22Rv1 (cell line): ENCODE data around the gene SLC22A12.

Experiments
- H3K27ac ChIP-seq: fragments of 450-650 bp; 2 replicates; pipeline ENCODE4 v1.5.1; 2017
- ZFX ChIP-seq: fragments of 450-650 bp; IDR thresholded peaks from 2 replicates; pipeline ENCODE4 v1.6.1; 2017; ENCODE audit warnings: antibody characterized with exemption, borderline replicate concordance
- TF ChIP-seq, protein P1 (sequence below): fragments of 450-650 bp; IDR thresholded peaks from 2 replicates; pipeline ENCODE4 v1.5.1; 2017; ENCODE audit warnings: mild to moderate bottlenecking

Gene SLC22A12

DNA sequence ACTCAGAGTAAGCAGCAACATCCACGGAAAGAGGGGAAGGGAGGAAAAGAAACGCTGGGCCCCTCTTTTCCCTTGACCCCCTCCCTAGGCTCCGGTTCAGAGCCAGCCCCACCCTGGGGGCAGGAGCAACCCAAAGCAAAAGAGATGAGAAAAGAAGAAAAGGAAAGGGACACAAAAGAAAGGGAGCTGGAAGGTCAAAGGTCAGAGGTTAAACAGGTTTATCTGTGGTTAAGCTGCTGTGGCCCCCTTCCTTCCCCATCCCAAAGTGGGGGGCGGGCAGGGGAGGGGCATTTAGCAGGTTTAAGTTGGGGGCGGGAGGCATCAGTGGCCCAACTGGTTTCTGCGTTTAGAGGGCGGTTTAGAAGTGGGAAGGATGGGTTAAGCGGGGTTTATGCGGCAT, 35.6 kb downstream of the SLC22A12 start:
- TF ChIP-seq, protein P1, sequence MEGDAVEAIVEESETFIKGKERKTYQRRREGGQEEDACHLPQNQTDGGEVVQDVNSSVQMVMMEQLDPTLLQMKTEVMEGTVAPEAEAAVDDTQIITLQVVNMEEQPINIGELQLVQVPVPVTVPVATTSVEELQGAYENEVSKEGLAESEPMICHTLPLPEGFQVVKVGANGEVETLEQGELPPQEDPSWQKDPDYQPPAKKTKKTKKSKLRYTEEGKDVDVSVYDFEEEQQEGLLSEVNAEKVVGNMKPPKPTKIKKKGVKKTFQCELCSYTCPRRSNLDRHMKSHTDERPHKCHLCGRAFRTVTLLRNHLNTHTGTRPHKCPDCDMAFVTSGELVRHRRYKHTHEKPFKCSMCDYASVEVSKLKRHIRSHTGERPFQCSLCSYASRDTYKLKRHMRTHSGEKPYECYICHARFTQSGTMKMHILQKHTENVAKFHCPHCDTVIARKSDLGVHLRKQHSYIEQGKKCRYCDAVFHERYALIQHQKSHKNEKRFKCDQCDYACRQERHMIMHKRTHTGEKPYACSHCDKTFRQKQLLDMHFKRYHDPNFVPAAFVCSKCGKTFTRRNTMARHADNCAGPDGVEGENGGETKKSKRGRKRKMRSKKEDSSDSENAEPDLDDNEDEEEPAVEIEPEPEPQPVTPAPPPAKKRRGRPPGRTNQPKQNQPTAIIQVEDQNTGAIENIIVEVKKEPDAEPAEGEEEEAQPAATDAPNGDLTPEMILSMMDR: no peak
- TF ChIP-seq ZFX: no peak
- H3K27ac ChIP-seq: no peak overlapping the region

- no peak overlapping the region for H3K27ac ChIP-seq
- TF ChIP-seq, protein P1: no peak
Measured at GRCh38 chr11:64627371-64627770, 36.4 kb downstream of the SLC22A12 start.

- H3K27ac ChIP-seq: no peak overlapping the region
- TF ChIP-seq ZFX: no peak
- TF ChIP-seq, protein P1: no peak
Measured at GRCh38 chr11:64628596-64628995, 37.6 kb downstream of the SLC22A12 start.

DNA sequence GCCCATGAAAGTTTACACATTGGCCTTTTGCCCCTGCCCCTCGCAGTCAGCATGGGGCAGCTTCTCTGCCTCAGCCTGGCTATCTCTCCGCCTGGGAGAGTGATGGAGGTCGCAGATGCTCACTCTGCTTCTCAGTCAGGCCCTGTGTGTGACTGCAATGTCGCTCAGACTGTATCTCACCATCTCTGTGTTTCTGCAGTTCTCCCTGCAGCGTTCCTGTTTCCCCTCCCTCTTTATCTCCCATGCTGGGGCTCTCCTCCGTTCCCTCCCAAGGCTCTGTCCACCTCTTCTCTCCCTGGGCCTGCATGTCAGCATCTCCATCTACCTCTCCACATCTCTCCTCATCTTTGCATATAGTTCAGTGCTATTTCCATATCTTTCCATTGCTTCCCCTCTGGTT, 38.1 kb downstream of the SLC22A12 start:
- TF ChIP-seq, protein P1: no peak
- no peak for TF ChIP-seq ZFX

DNA sequence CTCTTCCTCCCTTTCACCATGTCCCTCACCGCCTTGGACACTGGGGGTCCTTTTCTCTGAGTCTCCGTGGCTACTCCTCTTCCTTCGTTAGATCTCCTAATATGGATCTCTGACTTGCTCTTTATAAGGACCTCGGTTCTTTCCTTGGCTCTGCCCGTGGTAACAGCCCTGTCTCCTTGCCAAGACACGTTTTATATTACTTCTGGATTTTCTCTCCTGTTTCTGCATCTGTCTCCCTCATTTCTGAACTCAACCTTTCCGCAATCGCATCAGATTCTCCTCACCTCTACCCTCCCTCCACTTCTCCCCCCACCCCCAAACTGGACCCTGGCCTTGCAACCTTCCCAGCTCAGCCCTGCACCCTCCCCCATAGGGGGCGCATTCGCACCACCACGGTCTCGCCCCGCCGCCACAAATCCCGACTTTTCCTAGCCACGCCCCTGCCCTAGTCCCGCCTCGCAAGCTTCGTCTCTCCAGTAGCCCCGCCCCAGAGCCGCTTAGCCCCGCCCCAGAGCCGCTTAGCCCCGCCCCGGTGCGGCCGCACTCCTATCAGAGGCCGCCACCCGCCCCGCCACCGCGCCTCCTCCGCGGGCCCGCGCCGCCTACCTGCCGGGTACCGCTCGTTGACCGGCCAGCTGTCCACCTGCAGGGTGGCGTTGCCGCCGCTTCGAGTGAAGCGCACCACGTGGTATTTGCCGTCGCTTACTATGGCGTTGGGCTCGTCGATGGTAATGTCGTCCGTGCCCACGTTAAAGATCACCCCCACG, 39.0 kb downstream of the SLC22A12 start:
- H3K27ac ChIP-seq: no peak overlapping the region
- TF ChIP-seq ZFX: no peak
- TF ChIP-seq, protein P1: peak; percentile 74

More for the DNA sequence above, 38.1 kb downstream of the SLC22A12 start:
- H3K27ac ChIP-seq: no peak overlapping the region

DNA sequence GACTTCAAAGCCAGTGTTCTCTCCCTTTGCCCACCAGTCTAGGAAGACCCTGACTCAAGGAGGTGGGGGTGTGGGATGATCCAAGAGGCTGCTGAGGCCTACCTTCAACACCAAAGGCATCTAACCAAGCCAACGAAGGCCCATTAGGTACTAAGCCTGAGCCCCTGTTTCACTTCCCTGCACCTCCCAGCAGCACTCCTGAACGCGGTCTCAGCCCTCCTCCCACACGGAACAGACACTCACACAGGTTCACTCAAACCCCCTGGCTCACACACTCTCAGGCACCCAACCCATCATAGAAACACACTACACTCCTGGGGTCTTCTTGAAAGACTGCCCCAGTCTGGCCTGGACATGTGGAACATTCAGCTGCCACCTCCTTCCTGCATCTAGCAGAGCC, 40.7 kb downstream of the SLC22A12 start:
- H3K27ac ChIP-seq: no peak overlapping the region
- TF ChIP-seq, protein P1: no peak
- TF ChIP-seq ZFX: no peak

- TF ChIP-seq ZFX: no peak
- H3K27ac ChIP-seq: no peak overlapping the region
Measured at GRCh38 chr11:64632237-64632636, 41.2 kb downstream of the SLC22A12 start.

GRCh38 chr11:64632654-64633053, 41.6 kb downstream of the SLC22A12 start:
- TF ChIP-seq, protein P1: no peak
- TF ChIP-seq ZFX: no peak
- H3K27ac ChIP-seq: no peak overlapping the region
